ENCODE data around the gene ACAD10.

DNA sequence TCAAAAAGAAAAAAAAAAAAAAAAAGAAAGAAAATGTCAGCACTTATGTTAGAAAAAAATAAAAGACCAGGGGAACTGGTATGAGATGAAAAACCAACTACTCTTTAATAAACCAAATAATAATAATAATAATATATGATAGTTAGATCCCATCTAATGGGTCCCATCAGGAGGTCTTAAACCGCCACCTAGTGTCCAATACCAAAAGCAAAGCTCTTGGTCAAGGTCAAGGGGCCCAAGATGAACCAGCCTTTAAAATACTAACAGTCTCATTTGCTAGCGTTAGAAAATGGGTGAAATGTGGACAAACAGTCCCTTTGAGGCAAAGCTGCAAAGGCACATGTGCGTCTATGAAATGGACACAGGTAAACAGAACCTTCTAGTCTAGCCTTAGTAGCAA, 12.3 kb upstream of the ACAD10 start:
- TF ChIP-seq, protein P1, sequence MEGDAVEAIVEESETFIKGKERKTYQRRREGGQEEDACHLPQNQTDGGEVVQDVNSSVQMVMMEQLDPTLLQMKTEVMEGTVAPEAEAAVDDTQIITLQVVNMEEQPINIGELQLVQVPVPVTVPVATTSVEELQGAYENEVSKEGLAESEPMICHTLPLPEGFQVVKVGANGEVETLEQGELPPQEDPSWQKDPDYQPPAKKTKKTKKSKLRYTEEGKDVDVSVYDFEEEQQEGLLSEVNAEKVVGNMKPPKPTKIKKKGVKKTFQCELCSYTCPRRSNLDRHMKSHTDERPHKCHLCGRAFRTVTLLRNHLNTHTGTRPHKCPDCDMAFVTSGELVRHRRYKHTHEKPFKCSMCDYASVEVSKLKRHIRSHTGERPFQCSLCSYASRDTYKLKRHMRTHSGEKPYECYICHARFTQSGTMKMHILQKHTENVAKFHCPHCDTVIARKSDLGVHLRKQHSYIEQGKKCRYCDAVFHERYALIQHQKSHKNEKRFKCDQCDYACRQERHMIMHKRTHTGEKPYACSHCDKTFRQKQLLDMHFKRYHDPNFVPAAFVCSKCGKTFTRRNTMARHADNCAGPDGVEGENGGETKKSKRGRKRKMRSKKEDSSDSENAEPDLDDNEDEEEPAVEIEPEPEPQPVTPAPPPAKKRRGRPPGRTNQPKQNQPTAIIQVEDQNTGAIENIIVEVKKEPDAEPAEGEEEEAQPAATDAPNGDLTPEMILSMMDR (IDR thresholded peaks at IDR 0.05), result peak in 4 of 5 experiments; percentile 9 to 28 (median 16)
- no peak for TF ChIP-seq POLR2AphosphoS5 (IDR thresholded peaks at IDR 0.05)
